Esophagus mucosa (tissue), 1 donor: Measurements from ENCODE around the gene SFSWAP. TPM values are rescaled to one million over a fixed set of nuclear protein-coding genes. Genes with fewer than 3 reads are reported as not detected.
"Not testable (repeated sequence)": the region's sequence is repeated elsewhere in the genome, so short reads cannot be mapped to it uniquely, and the experiment has no call there.

Experiments used
- ATAC-seq: fragments of 200-7000 bp; cut with Tn5 transposase; one replicate; pipeline ENCODE4 v1.9.1; 2020
- total RNA-seq: library from RNA; stranded (reverse); gene quantifications from one replicate; pipeline ENCODE4 v1.2.4, GENCODE V29; 2023
- donor health status: DM: yes; HTN: yes; CAD: no.

SFSWAP gene
- total RNA-seq, 1 donor from 2014 or later, result 20.8 TPM

DNA sequence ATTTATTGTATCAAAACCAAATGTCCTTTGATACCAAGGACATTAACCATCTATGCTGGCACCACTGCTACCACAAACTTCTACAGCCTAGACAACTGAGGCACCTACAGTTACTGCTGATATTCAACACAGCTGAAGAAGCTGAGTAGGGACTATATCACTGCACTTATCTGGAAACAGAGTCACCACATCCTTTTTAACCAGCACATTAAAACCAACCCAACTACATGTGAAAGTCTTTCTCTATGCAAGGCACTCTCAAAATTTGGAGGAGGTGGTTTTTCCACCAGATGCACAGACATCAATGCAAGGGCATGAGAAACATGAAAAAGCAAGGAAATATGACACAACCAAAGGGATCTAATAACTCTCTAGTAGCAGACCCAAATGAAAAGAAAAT, 7.7 kb upstream of the SFSWAP start:
- no peak for ATAC-seq

DNA sequence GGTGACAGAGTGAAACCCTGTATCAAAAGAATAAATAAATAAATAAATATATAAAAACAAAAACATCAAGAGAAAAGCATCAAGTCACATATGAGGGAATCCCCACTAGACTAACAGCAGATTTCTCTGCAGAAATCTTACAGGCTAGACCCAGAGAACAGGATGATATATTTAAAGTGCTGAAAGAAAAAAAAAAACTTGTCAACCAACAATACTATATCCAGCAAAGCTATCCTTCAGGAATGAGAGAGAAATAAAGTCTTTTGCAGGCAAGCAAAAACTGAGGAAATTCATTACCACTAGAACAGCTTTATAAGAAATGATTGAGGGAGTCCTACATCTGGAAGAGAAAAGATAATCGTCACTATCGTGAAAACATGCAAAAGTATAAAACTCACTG, 6.4 kb upstream of the SFSWAP start:
- ATAC-seq, result no peak

DNA sequence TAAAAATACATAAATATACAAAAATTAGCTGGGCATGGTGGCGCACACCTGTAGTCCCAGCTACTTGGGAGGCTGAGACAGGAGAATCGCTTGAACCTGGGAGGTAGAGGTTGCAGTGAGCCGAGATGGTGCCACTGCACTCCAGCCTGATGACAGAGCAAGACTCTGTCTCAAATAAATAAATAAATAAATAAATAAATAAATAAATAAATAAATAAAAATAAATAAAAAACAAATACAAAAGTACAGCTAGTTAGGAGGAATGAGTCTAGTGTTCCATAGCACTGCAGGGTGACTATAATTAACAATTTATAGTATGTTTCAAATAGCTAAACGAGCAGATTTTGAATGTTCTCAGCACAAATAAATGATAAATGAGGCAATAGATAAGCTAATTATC, 4.2 kb upstream of the SFSWAP start:
- not testable (repeated sequence) for ATAC-seq

DNA sequence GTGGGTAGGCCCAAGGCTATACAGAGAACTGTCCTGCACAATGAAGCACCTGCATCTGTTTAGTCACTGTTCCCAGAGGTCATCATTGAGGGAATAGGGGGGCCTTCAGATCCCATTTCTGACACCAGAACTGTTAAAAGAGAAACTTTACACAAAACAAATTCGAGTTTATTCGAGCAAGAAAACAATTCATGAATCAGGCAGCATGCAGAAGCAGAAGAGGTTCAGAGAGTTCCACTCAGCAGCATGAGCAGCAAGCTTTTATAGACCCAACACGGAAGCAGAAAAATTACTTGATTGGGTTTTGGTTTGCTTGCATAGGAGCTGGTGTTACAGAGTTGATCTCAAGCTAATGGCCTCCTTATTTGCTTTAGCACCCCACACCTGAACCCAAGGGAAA, 1.7 kb upstream of the SFSWAP start:
- no peak for ATAC-seq

DNA sequence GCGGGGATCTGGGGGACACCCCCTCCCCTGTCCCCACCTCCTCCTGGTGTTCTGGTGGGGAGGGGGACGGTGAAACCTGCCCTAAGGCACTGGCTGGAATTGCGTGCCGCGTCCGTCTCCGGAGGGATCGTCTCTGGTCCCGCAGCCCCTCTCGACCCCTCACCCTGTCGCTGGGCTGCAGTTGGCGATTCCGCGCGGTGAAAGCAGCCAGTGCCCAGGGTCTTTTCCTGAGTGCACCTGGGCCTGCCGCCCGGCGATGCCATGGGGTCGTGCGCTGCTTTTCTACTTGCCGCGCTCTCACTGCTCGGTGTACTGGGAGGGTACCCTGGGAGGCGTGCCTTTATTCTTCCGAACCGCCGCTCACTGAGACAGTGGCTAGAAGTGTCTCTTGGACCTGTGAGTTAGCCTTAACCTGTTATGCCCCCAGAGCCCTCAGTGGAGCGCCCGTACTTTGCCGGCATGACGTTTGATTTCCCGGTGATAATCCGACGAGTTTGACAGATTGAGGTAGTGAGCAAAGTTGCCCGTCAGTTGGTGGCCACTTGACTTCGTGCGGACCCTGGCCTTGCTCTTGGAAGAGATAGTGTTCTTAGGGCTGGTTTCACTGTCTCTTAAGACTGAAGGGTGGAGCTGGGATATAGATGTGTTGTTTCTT, 788 bp downstream of the SFSWAP start:
- ATAC-seq, result peak; percentile 31

DNA sequence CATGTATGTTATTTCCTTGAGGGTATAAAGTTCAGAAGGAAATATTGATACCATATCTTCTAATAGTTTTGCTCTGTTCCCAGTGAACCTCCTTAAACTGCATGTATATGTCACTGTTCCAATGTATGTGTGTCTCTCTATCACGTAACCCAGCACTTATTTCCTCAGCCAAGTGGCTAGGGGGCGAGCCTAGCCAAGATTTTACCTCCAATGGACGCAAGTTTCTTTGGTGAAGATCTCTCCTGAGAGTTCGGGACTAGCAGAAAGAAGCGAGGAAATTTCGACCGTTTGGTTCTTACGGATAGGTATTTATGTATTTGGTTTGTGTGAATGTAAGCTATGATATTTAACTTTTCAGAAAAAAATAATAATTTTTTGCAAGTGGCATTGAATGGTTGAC, 2.5 kb downstream of the SFSWAP start:
- ATAC-seq, result no peak

DNA sequence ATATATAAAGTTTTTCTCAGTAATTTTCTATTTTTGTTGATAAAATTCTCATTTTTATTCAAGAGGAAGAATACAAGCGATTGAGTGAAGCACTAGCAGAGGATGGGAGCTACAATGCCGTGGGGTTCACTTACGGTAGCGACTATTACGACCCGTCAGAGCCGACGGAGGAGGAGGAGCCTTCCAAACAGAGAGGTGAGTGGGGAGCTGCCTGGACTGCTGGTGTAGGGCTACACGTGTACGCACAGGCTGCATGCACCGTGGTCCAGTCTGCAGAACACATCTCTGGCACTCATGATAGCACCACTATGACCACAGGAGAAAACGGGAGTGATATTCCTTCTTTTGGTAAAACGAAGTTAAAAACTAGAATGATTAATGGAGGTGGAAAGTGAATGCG, 3.9 kb downstream of the SFSWAP start:
- ATAC-seq, result no peak

DNA sequence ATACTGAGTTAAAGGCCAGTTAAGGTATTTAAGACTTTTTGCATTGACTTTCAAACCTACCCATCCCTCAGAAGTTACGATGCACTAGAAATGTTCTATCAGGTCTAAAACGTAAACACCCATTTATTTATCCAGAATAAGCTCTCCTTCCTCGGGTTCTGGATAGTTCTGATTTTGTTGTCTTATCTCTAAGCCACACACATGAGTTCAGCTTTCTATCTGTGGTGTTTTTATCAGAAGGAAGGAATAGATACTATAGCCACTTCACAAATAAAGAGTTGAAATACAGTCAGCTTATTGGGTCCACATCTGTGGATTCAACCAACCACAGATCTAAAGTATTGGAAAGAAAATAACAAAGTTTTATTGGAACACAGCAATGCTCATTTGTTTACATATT, 5.4 kb downstream of the SFSWAP start:
- no peak for ATAC-seq

DNA sequence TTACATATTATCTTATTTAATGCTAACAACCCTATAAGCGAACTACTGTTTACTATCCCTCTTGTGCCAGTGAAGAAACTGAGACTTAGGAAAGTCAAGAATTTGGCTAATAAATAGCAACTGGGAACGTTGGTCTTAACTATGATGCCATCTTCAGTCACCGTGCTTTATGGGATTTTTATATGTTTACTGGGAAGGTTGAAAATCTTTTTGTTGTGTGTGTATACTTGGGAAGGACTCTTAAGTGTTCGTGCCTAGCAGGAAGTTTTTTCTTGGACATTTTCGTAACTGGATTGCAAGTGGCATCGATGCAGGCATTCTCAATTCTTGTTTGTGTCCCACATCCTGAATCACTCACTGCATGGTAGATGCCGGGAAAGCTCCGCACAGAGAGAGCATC, 9.4 kb downstream of the SFSWAP start:
- ATAC-seq, result no peak

DNA sequence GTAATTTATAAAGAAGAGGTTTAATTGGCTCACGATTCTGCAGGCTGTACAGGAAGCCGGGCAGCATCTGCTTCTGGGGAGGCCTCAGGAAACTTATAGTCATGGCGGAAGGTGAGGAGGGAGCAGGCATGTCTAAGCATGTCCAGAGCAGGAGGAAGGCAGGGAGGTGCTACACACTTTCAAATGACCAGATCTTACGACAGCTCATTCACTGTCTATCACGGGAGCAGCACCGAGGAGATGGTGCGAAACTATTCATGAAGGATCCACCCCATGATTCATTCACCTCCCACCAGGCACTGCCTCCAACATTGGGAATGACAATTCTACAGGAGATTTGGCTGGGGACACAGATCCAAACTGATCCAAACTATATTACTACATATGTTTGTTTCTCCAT, 10.0 kb downstream of the SFSWAP start:
- ATAC-seq, result peak; percentile 94

DNA sequence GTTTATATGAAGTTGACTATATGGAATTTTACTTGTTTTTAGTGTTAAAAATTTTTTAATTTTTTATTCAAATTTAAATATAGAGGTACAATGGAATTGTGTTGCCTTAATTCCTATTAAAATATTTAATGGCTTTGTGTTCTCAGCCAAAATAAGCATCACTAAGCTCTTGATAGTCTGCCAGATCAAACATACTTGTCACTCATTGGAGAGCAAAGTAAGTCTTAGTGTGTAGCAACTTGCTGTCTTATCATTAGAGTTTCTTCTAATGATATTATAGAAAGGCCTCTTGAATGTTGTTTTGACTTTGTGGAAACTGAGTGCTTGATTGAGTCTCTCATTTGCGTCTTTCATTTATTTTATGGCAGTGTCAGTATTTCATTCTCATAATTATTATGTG, 10.7 kb downstream of the SFSWAP start:
- ATAC-seq, result no peak

DNA sequence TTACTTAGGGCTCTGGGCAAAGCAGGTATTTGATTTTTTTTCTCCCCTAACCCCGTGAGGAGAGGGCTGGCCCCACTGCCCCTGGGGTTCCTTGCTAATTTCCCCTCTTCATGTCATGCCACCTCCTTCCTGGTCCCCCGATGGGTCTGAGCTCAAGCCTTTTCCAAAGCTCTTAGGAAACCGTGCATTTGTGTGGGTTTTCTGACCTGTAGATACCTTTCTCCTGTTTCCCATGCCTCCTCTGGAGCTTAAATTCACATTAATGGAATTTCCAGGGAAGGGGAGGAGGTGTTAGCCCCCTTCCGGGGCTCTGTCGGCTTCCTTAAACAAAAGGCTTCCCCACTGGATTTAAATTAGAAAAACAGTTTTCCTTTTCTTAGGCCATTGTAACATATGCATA, 12.6 kb downstream of the SFSWAP start:
- ATAC-seq, result no peak

DNA sequence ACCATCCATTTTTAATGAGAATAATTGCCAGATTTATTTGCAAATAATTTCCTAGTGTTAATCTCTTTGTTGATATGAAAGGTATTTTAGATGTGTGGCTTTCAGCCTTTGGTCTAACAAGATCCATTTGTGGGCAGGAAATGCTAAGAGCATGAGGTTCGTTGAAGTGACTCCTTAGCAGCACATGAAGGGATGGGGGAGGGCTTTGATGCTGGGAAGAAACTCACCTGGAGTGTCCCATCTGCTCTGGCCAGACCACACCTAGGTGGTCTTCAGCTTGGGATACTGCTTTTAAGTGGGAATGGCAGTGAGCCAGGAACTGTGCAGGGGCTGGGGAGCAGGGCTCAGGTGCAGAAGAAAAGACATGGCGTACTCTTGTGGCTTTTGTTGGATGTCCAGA, 13.6 kb downstream of the SFSWAP start:
- ATAC-seq, result no peak

DNA sequence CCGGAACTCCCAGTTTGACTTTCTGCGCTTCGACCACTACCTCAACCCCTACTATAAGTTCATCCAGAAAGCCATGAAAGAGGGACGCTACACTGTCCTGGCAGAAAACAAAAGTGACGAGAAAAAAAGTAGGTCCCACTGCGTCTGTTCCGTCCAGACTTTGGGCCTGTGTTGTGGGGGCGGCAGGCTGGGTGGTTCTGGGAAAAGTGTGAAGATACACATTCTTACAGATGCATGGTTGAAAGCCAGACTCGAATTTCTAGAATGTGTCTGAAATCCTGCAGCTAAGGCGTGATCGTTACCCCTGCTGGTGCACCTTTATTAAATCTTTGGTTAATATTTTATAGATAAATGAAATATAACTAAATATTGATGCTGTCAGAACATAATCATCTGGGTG, 14.6 kb downstream of the SFSWAP start:
- ATAC-seq, result no peak

DNA sequence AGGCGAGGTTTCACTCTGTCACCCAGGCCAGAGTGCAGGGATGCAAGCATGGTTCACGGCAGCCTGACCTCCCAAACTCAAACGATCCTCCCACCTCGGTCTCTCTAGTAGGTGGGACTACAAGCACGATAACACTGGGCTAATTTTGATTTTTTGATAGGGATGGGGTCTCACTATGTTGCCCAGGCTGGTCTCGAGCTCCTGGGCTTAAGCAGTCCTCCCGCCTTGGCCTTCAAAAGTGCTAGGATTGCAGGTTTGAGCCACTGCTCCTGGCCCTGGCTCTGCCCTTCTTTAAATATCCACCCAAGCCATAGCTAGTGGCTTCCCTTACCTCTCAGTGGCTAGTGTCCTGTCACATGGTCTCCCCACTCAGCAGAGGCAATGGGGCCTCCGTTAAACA, 17.8 kb downstream of the SFSWAP start:
- ATAC-seq, result no peak

DNA sequence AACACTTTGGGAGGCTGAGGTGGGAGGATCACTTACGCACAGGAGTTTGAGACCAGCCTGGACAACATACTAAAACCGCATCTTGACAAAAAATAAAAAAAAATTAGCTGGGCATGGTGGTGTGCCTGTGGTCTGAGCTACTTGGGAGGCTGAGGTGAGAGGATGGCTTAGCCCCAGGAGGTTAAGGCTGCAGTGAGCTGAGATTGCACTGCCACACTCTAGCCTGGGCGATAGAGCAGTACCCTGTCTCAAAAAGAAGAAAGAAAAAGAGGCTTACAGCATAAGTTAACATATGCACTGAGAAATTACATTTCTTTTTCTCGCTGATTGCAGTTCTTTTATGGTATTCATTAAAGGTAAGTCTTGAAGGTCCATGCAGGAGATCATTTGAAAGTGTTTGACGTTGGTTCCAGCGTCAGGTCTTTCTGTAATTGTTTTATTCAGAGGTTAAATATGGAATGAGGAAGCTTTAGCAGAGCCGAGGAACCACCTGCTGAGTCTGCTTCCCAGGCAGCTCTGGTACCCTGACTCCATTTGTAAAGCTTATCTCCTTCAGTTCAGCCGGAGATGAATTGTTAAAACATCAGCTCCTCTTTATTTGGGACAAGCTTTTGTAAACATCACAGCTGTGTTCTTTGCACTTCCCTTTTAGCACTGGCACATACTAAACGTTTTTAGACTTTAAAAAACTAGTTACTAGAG, 18.5 kb downstream of the SFSWAP start:
- no peak for ATAC-seq

DNA sequence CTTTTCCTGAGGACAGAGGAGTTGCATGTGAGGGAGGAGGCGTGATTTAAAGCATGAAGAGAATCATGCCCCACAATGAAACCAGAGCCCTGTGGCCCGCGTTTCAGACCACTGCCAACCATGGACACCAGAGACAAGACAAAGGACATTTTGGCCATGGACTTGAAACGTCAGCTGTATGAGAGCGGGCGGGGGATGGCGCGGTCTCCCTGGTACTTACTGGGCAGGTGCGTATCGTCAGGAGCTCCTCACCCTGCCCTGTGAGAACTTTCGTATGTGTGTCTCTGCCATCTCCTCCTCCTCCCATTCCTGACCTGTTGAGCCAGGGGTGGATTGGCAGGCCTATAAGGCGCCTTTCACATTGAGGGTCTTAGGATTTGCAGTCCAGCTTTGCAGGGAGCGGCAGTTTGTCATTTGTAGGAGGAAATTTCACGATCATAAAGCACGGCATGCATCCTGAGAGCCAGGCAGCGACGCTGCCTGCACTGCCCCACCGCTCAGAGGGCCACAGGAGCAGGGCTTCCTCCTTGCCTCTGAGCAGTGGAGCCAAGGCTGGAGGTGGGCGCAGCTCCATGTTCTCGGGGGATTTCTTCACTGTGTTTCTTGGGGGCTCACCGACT, 22.2 kb downstream of the SFSWAP start:
- no peak for ATAC-seq

DNA sequence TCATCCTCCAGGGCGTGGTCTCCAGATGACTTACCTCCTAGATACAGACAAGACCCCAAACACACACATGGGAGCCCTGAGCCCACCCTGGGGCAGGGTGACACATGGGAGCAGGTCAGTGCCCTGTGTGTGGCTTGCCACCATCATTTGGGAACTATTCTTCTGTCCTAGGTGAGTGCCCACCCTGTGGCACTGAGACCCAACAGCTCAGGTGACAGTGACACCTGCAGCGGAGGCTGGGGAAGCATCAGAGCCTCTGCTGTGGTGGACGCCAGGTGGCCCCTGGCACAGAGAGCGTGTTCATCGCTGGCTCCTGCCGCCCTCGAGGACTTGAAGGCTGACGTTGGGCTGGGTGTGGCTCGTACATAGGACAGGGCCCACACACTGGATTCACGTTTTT, 23.0 kb downstream of the SFSWAP start:
- no peak for ATAC-seq

DNA sequence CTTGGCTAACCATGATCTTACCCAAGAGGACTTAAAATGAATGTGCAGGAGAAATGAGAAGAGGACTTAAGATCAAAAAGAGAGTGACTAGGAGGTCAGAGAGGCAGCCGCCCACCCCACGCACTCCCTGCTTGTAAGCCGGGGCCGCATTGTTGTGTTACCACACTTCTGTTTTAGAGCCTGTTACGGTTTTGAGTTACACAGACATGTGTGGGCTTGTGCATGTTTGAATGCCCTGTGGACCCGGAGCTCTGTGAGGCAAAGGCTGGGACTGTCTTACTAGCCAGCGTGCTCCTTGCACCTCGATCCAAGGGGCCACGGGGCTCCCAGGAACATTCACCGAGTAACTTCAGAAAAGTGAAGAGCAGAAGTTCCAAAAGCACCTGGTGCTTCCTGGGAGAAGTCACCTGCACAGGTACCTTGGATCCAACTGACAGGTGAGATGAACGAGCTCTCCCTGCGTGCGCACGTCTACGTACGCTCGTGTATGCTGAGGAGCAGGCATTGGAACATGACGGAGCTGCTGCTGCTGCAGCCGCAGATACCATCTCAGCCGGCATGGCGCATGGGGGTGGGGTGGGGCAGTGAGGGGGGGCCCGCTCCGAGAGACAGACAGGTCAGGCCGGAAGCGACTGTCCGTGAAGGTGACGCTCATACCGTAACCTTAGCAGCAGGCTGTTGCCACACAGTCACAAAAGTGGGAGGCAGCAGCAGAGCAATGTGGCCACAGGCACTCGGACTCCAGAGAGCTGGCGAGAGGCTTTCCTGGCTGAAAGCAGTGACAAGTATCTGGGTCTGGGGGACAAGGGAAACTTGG, 23.7 kb downstream of the SFSWAP start:
- no peak for ATAC-seq

DNA sequence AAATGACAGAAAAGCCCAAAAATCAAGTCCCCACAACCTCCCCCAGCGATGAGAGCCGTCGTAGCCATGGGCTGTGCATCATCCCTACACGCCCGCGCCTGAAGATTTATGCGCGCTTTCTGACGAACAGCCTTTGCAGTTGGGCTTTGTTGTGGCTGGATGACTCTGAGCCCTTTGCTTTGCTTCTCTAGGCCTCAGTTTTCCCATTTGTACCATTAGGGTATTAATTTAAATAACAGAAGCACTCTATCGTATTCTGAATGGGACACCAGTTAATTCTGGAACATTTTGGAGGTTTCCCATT, 24.2 kb downstream of the SFSWAP start:
- no peak for ATAC-seq

DNA sequence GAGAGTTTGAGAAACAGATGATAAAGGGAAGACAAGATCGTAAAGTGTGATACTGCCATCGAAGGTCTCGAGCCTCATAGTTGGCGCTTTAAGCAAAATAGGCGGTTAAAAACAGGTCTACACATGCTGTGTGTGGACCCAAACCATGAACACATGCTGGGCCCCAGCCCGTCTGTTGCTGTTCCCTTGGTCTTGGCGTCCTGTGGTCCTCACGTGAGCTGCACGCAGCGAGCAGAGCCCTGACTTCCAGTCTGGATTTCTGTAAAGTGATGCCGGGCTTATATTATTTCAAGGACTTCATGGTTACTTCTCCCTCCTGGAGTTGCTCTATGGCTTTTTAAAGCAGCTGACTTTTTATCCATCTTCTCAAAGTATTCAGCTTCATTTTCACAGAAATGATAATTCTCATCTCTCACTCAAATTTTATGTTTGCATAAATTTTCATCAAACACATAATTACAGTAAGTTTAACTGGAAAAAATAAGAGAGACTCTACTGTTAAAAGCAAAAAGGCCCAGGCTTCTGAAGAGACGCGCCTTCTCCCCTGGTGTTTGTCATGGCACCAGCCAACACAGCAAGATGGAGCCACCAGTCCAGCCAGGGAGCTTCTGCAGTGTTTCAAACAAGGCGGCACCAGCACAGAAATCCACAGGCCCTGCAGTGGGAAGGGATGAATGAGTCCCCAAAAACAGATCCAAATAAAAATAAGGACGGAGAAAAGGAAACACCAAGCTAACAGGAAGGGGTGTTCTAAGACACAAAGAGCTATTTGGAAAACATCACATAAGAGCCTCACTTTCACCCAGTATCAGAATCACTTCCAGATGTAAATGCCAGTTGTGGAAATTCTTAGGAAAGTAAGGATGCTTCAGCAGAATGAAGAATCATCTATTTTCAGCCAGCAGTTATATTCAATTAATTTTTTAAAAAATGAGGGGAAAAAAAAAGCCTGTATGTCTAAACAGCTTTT, 24.9 kb downstream of the SFSWAP start:
- no peak for ATAC-seq

DNA sequence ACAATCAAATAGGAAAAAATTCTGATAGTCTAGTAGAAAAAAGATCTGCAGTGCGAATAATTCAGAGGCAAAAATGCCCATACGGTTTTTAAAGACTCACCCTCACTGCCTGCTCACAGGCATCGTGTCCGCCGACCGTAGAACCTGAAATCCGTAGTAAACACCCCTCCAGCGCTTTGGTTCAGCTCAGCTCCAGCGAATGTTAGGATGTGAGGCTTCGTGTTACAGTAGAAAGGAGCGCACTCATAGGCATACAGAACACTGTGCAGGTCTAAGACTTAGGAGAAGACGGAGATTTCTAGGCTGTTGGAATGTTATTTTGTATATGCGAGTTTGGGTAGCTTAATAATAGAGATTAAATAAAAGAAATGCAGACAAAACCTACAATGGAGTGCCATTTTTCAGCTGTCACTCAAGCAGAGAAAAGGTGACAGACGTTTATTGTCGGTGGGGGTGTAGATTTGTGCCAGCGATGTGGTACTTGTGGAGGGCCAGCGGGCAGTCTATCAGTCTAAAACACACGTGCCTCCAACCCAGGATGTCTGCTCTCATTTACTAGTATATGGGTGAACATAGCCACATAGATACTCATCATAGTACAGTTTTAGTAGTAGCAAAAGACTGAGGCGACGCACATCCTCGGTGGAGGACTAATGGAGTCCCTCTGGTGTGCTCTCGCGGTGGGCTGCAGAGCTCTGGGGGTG, 25.7 kb downstream of the SFSWAP start:
- ATAC-seq, result no peak
